ENCODE measurements around the gene MAX.

- TF ChIP-seq CTCF (IDR thresholded peaks at IDR 0.05 in 4 of 5, conservative IDR thresholded peaks at IDR 0.05 in 1 of 5) (no peak), POLR2A (IDR thresholded peaks at IDR 0.05) (peak; percentile 51 to 54)
Measured at GRCh38 chr14:65032319-65032718, 70.0 kb downstream of the MAX start.

Data from gastrocnemius medialis (tissue), 4 donors.